ENCODE data around the gene SUPT5H. TPM values are rescaled to one million over a fixed set of nuclear protein-coding genes. Genes with fewer than 3 reads are reported as not detected.

SUPT5H gene
- total and polyA plus RNA-seq, 10 of the 15 experiments (the other 5 are each of a cell fraction or from before 2014, with no cell fraction given), result 27.2 to 194 (median 83.6) TPM

- TF ChIP-seq, protein P1, sequence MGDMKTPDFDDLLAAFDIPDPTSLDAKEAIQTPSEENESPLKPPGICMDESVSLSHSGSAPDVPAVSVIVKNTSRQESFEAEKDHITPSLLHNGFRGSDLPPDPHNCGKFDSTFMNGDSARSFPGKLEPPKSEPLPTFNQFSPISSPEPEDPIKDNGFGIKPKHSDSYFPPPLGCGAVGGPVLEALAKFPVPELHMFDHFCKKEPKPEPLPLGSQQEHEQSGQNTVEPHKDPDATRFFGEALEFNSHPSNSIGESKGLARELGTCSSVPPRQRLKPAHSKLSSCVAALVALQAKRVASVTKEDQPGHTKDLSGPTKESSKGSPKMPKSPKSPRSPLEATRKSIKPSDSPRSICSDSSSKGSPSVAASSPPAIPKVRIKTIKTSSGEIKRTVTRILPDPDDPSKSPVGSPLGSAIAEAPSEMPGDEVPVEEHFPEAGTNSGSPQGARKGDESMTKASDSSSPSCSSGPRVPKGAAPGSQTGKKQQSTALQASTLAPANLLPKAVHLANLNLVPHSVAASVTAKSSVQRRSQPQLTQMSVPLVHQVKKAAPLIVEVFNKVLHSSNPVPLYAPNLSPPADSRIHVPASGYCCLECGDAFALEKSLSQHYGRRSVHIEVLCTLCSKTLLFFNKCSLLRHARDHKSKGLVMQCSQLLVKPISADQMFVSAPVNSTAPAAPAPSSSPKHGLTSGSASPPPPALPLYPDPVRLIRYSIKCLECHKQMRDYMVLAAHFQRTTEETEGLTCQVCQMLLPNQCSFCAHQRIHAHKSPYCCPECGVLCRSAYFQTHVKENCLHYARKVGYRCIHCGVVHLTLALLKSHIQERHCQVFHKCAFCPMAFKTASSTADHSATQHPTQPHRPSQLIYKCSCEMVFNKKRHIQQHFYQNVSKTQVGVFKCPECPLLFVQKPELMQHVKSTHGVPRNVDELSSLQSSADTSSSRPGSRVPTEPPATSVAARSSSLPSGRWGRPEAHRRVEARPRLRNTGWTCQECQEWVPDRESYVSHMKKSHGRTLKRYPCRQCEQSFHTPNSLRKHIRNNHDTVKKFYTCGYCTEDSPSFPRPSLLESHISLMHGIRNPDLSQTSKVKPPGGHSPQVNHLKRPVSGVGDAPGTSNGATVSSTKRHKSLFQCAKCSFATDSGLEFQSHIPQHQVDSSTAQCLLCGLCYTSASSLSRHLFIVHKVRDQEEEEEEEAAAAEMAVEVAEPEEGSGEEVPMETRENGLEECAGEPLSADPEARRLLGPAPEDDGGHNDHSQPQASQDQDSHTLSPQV (IDR thresholded peaks at IDR 0.05), result no peak
- no peak for TF ChIP-seq SMAD5 (IDR thresholded peaks at IDR 0.05; ENCODE audit: low read depth)
- TF ChIP-seq CHD1 (IDR thresholded peaks at IDR 0.05; ENCODE audit: low read depth, low read length), result no peak; the same call in 1 of the 2 replicates
- no peak for TF ChIP-seq KLF5 (IDR thresholded peaks at IDR 0.05; ENCODE audit: partially characterized antibody)
- TF ChIP-seq SP1 (IDR thresholded peaks at IDR 0.05; ENCODE audit: low read depth, low read length), result peak; percentile 65
- TF ChIP-seq CHD2 (IDR thresholded peaks at IDR 0.05; ENCODE audit: borderline replicate concordance, low read depth, low read length), result peak; percentile 88
- no peak; the same call in 1 of the 2 replicates for TF ChIP-seq RB1 (IDR thresholded peaks at IDR 0.05; ENCODE audit: borderline replicate concordance)
- no peak for TF ChIP-seq NFXL1 (IDR thresholded peaks at IDR 0.05; ENCODE audit: borderline replicate concordance)
- TF ChIP-seq MEF2B (IDR thresholded peaks at IDR 0.05; ENCODE audit: partially characterized antibody, poor library complexity, severe bottlenecking), result peak; percentile 71
- no peak; the same call in none of the 2 replicates for TF ChIP-seq POLR2A (IDR thresholded peaks at IDR 0.05; ENCODE audit: low read depth, low read length)
- TF ChIP-seq ASH2L (IDR thresholded peaks at IDR 0.05; ENCODE audit: borderline replicate concordance, low read depth), result no peak
- peak; percentile 86; the same call in 1 of the 3 replicates for TF ChIP-seq POU2F2 (IDR thresholded peaks at IDR 0.05; ENCODE audit: borderline replicate concordance, low read depth, low read length)
- TF ChIP-seq TCF12 (IDR thresholded peaks at IDR 0.05; ENCODE audit: low read depth, low read length), result peak; percentile 37; the same call in 1 of the 2 replicates
- TF ChIP-seq CBX5 (IDR thresholded peaks at IDR 0.05; ENCODE audit: low read depth), result no peak
- TF ChIP-seq E2F4 (IDR thresholded peaks at IDR 0.05; ENCODE audit: low read depth, low read length), result no peak
- peak; percentile 53 for TF ChIP-seq PKNOX1 (IDR thresholded peaks at IDR 0.05)
- no peak for TF ChIP-seq CEBPB (IDR thresholded peaks at IDR 0.05; ENCODE audit: borderline replicate concordance in 1 of 2, low read depth in 2 of 2, low read length in 2 of 2)
- TF ChIP-seq NR2C2 (IDR thresholded peaks at IDR 0.05; ENCODE audit: borderline replicate concordance, control insufficient read depth, insufficient read length, low read depth), result no peak
- TF ChIP-seq RUNX3 (IDR thresholded peaks at IDR 0.05; ENCODE audit: low read length), result no peak
- TF ChIP-seq CREM (IDR thresholded peaks at IDR 0.05; ENCODE audit: low read depth), result peak; percentile 56; the same call in 1 of the 2 replicates
- no peak for TF ChIP-seq SREBF2 (IDR thresholded peaks at IDR 0.05; ENCODE audit: low read length)
- no peak for TF ChIP-seq ATF2 (IDR thresholded peaks at IDR 0.05; ENCODE audit: low read length)
- TF ChIP-seq JUNB (IDR thresholded peaks at IDR 0.05), result no peak
Measured at GRCh38 chr19:39410017-39410830, 35.2 kb upstream of the SUPT5H start (continued).

Data from GM12878 (cell line).